ENCODE measurements around the gene TMPRSS11A.

GRCh38 chr4:68011684-68012083 is 48.4 kb upstream of the TMPRSS11A start:
- TF ChIP-seq CTCF (IDR thresholded peaks at IDR 0.05; ENCODE audit: borderline replicate concordance, extremely low read depth, low read length, poor library complexity, severe bottlenecking) (no peak), EZH2 (IDR thresholded peaks at IDR 0.05; ENCODE audit: borderline replicate concordance, low read depth, low read length, severe bottlenecking) (no peak)

All from DND-41 (cell line).